DOHH2 (cell line): ENCODE measurements around the gene FAAP20.

Source experiments
- EZH2phosphoT487 ChIP-seq: fragments of 200-600 bp; sonication (generic); IDR thresholded peaks from 2 replicates; pipeline ENCODE4 v1.6.1; 2017; ENCODE audit warnings: borderline replicate concordance, mild to moderate bottlenecking, antibody characterized with exemption, low read length, moderate library complexity, mixed read lengths
- TF ChIP-seq, protein P1 (sequence below): fragments of 200-600 bp; sonication (generic); IDR thresholded peaks from one replicate; pipeline ENCODE4 v1.5.1; 2014; ENCODE audit warnings: antibody characterized with exemption, mild to moderate bottlenecking, low read depth, low read length; ENCODE audit not compliant: poor library complexity, severe bottlenecking

GRCh38 chr1:2166254-2166653, 28.3 kb downstream of the FAAP20 start:
- TF ChIP-seq, protein P1, sequence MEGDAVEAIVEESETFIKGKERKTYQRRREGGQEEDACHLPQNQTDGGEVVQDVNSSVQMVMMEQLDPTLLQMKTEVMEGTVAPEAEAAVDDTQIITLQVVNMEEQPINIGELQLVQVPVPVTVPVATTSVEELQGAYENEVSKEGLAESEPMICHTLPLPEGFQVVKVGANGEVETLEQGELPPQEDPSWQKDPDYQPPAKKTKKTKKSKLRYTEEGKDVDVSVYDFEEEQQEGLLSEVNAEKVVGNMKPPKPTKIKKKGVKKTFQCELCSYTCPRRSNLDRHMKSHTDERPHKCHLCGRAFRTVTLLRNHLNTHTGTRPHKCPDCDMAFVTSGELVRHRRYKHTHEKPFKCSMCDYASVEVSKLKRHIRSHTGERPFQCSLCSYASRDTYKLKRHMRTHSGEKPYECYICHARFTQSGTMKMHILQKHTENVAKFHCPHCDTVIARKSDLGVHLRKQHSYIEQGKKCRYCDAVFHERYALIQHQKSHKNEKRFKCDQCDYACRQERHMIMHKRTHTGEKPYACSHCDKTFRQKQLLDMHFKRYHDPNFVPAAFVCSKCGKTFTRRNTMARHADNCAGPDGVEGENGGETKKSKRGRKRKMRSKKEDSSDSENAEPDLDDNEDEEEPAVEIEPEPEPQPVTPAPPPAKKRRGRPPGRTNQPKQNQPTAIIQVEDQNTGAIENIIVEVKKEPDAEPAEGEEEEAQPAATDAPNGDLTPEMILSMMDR = no peak
- TF ChIP-seq EZH2phosphoT487 = no peak
